Sigmoid colon (tissue), 7 donors: ENCODE results near the gene CEP68. TPM values are rescaled to one million over a fixed set of nuclear protein-coding genes. Genes with fewer than 3 reads are reported as not detected.

Experiments
- DNase-seq: peaks from one replicate; pipeline ENCODE4 v3.0.0-alpha.2; 2019
- H3K27ac ChIP-seq, 4 donors: fragments of 200-600 bp; sonication (generic); one replicate each; pipeline ENCODE4 v1.5.1; 2016 to 2019; ENCODE audit warnings: mild to moderate bottlenecking in 1 of 4
- H3K27me3 ChIP-seq, 3 donors: fragments of 200-600 bp; sonication (generic); one replicate each; pipeline ENCODE4 v1.5.1; 2019; ENCODE audit warnings: mild to moderate bottlenecking in 1 of 3
- H3K36me3 ChIP-seq, 4 donors: fragments of 200-600 bp; sonication (generic); one replicate each; pipeline ENCODE4 v1.5.1; 2016 to 2019
- H3K4me1 ChIP-seq, 4 donors: fragments of 200-600 bp; sonication (generic); one replicate each; pipeline ENCODE4 v1.5.1; 2017 to 2019
- H3K4me3 ChIP-seq, 4 donors: fragments of 200-600 bp; sonication (generic); one replicate each; pipeline ENCODE4 v1.5.1; 2017 to 2019; ENCODE audit warnings: mild to moderate bottlenecking in 2 of 4, moderate library complexity in 1 of 4
- H3K9me3 ChIP-seq, 4 donors: fragments of 200-600 bp in 3 of 4; sonication (generic) in 3 of 4; one replicate each; pipeline versions ENCODE4 v1.5.1 to v1.6.1; 2013 to 2019
- CTCF ChIP-seq, 4 experiments: fragments of 450-650 bp in 3 of 4; fragments of 200-600 bp in 1 of 4; IDR thresholded peaks; one replicate each; pipeline ENCODE4 v1.5.1; 2016 to 2019; ENCODE audit warnings: antibody characterized with exemption in 4 of 4, mild to moderate bottlenecking in 3 of 4, moderate library complexity in 2 of 4
- EP300 ChIP-seq, 4 donors: sonication (generic); formaldehyde crosslinking; IDR thresholded peaks; one replicate each; pipeline ENCODE4 v1.6.1; 2017; ENCODE audit warnings: antibody characterized with exemption in 4 of 4
- POLR2A ChIP-seq, 2 donors: fragments of 450-650 bp; IDR thresholded peaks; one replicate each; pipeline ENCODE4 v1.6.1; 2016; ENCODE audit warnings: antibody characterized with exemption in 2 of 2, mild to moderate bottlenecking in 2 of 2, moderate library complexity in 2 of 2
- POLR2AphosphoS5 ChIP-seq, 4 donors: sonication (generic); formaldehyde crosslinking; IDR thresholded peaks; one replicate each; pipeline ENCODE4 v1.6.1; 2017; ENCODE audit warnings: antibody characterized with exemption in 4 of 4
- WGBS, 2 donors: extraction: QIAGEN DNeasy Blood & Tissue Kit; methylation state at CpG; one replicate each; pipeline ENCODE4 v1.1.7; 2013; 5-methylcytosine and 5-hydroxymethylcytosine counted together
- intact Hi-C: fragments of 100-400 bp; cut with DNase I; formaldehyde crosslinking; loops from one replicate; pipeline ENCODE4 v1.15.1; 2023
- polyA plus RNA-seq, 3 donors: library from polyadenylated mRNA; stranded (reverse); fragments of 200-250 nt; gene quantifications; one replicate each; pipeline ENCODE4 v1.2.3, GENCODE V29; 2013
- total RNA-seq, 4 donors: library from RNA; depleted of rRNA; stranded (reverse); fragments of >200 nt; gene quantifications; one replicate each; pipeline ENCODE4 v1.1.0, GENCODE V29; 2016
- donor health status: healthy with polysubstance abuse.
- donor health status: Bipolar disorder and iron deficiency.
- donor health status: healthy.

The CEP68 gene
- total RNA-seq (10 to 100 TPM; 24.4 to 32.1 (median 28.6) TPM), polyA plus RNA-seq (1 to 10 TPM; 1.6 to 6.9 (median 4.2) TPM)

GRCh38 chr2:65056215-65057053 lies at the start of gene CEP68:
TSS of gene CEP68 (plus strand) at chr2:65056416. CDS start at chr2:65069445, 13,029 bp downstream.
- Histone ChIP-seq H3K9me3 (no peaks in the 10 kb centered on the region), H3K4me3 (peak within 1 kb of the TSS; percentile 57 to 95 (median 88)), H3K36me3 (no peaks in the 10 kb centered on the region), H3K4me1 (peaks cover 0 to 52% (median 47%) of the 10 kb centered on the region in 4 donors), H3K27me3 (no peaks in the 10 kb centered on the region), H3K27ac (peak within 1 kb of the TSS; percentile 93 to 96 (median 94))
- intact Hi-C loops: loop anchor here (5.0 kb wide), 2 partner anchors 69 to 71 kb away; partner anchors contain the start of gene SLC1A4
- WGBS, 2 donors: 0 to 1% methylated on average over 99 of the region's 99 CpGs
- no peak for TF ChIP-seq CTCF (IDR thresholded peaks at IDR 0.05)
- peak; percentile 91 to 98 (median 94) for TF ChIP-seq POLR2AphosphoS5 (IDR thresholded peaks at IDR 0.05)
- TF ChIP-seq POLR2A (IDR thresholded peaks at IDR 0.05): peak; percentile 30 to 76
- peak; percentile 99 for DNase-seq

- no peak for DNase-seq
- WGBS, 2 donors: 83 to 95% methylated on average over 1 of the region's 1 CpG
- intact Hi-C loops: no loop called here
- no peak for TF ChIP-seq POLR2A (IDR thresholded peaks at IDR 0.05)
- no peak for TF ChIP-seq POLR2AphosphoS5 (IDR thresholded peaks at IDR 0.05)
- no peak for TF ChIP-seq EP300 (IDR thresholded peaks at IDR 0.05)
- no peak for TF ChIP-seq CTCF (IDR thresholded peaks at IDR 0.05)
- H3K9me3 ChIP-seq: no peaks in the 10 kb centered on the region
- no peaks in the 10 kb centered on the region for H3K4me1 ChIP-seq
- H3K4me3 ChIP-seq: no peak overlapping the region
- H3K27ac ChIP-seq: no peak overlapping the region
- H3K27me3 ChIP-seq: no peaks in the 10 kb centered on the region
- peaks cover 0 to 55% (median 4%) of the 10 kb centered on the region in 4 donors for H3K36me3 ChIP-seq
Measured at GRCh38 chr2:65013776-65014175, 42.4 kb upstream of the CEP68 start.

- no peak for TF ChIP-seq POLR2AphosphoS5 (IDR thresholded peaks at IDR 0.05)
- no peak for TF ChIP-seq EP300 (IDR thresholded peaks at IDR 0.05)
- TF ChIP-seq CTCF (IDR thresholded peaks at IDR 0.05): no peak
- no peak for TF ChIP-seq POLR2A (IDR thresholded peaks at IDR 0.05)
- WGBS, 2 donors: 92 to 94% methylated on average over 5 of the region's 5 CpGs
- Histone ChIP-seq H3K9me3 (no peaks in the 10 kb centered on the region), H3K27me3 (no peaks in the 10 kb centered on the region), H3K27ac (no peak overlapping the region), H3K4me1 (no peaks in the 10 kb centered on the region), H3K36me3 (peaks cover 0 to 69% (median 7%) of the 10 kb centered on the region in 4 donors), H3K4me3 (no peak overlapping the region)
- no peak for DNase-seq
- intact Hi-C loops: no loop called here
Measured at GRCh38 chr2:65015731-65016130, 40.5 kb upstream of the CEP68 start.

GRCh38 chr2:65016789-65017188 lies 39.4 kb upstream of the CEP68 start:
- no peaks in the 10 kb centered on the region for H3K4me1 ChIP-seq
- peak; percentile 28 for DNase-seq
- peaks cover 0 to 69% (median 10%) of the 10 kb centered on the region in 4 donors for H3K36me3 ChIP-seq
- no peaks in the 10 kb centered on the region for H3K27me3 ChIP-seq
- no peaks in the 10 kb centered on the region for H3K9me3 ChIP-seq
- intact Hi-C loops: no loop called here
- H3K4me3 ChIP-seq: no peak overlapping the region
- 86 to 93% methylated on average over 6 of the region's 6 CpGs for WGBS, 2 donors
- TF ChIP-seq CTCF (IDR thresholded peaks at IDR 0.05) (no peak), EP300 (IDR thresholded peaks at IDR 0.05) (no peak), POLR2A (IDR thresholded peaks at IDR 0.05) (no peak), POLR2AphosphoS5 (IDR thresholded peaks at IDR 0.05) (no peak)
- no peak overlapping the region for H3K27ac ChIP-seq
